AG09309 (cell line): Measurements from ENCODE around the gene UCMA.

Experiments used
- DNase-seq: peaks from one replicate; pipeline ENCODE4 v3.0.0-alpha.2; 2010; ENCODE audit warnings: low read depth
- H3K4me3 ChIP-seq: 2 replicates; pipeline ENCODE4 v1.5.1; 2011; ENCODE audit warnings: mild to moderate bottlenecking, low read depth, low read length, moderate library complexity; ENCODE audit not compliant: control insufficient read depth
- CTCF ChIP-seq: IDR thresholded peaks from 2 replicates; pipeline ENCODE4 v1.5.1; 2011; ENCODE audit warnings: mild to moderate bottlenecking, low read depth, low read length, inconsistent platforms; ENCODE audit not compliant: insufficient read depth, control insufficient read depth; ENCODE audit errors: missing control alignments

UCMA gene

GRCh38 chr10:13223241-13223640 is 10.9 kb downstream of the UCMA start:
- H3K4me3 ChIP-seq, result no peak overlapping the region
- DNase-seq, result no peak
- TF ChIP-seq CTCF, result no peak

GRCh38 chr10:13222566-13222965 is 11.6 kb downstream of the UCMA start:
- DNase-seq, result no peak
- TF ChIP-seq CTCF, result no peak
- no peak overlapping the region for H3K4me3 ChIP-seq

GRCh38 chr10:13222151-13222550 is 12.0 kb downstream of the UCMA start:
- H3K4me3 ChIP-seq, result no peak overlapping the region
- no peak for TF ChIP-seq CTCF
- no peak for DNase-seq

GRCh38 chr10:13221572-13221971 is 12.6 kb downstream of the UCMA start:
- H3K4me3 ChIP-seq, result no peak overlapping the region
- no peak for DNase-seq
- no peak for TF ChIP-seq CTCF

- no peak overlapping the region for H3K4me3 ChIP-seq
- TF ChIP-seq CTCF, result peak; percentile 12
- no peak for DNase-seq
Observed at GRCh38 chr10:13219685-13220670, 14.2 kb downstream of the UCMA start.

GRCh38 chr10:13218878-13219277 is 15.3 kb downstream of the UCMA start:
- no peak overlapping the region for H3K4me3 ChIP-seq
- DNase-seq, result no peak
- no peak for TF ChIP-seq CTCF
